ENCODE results near the gene PDE6A. TPM values are rescaled to one million over a fixed set of nuclear protein-coding genes. Genes with fewer than 3 reads are reported as not detected.

PDE6A gene
- total and polyA plus RNA-seq, 2 donors (not counting 3 experiments of a cell fraction or from before 2014, with no cell fraction given), result not detected

DNA sequence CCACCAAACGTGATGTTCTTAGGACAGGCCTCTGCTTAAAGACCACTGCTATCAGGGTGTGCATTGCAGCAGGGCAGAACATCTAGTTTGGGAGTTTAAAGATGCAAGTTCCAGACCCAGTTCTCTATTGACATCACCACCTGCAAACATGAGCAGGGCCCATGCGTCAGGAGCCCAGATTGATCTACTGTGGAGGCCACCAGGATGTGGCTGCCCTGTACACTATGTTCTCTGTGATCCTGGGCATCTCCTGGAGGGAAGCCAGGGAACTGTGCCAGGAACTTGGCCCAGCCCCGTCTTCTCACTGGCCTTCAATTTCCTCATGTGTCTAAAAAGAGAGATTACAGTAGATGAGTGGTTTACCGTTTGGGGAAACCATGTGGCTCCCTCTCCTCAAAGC lies 87.1 kb downstream of the PDE6A start:
- no peak overlapping the region for H3K4me3 ChIP-seq (replicated peaks in 1 of 3; ENCODE audit: insufficient read depth in 1 of 3, low read depth in 1 of 3, low read length in 3 of 3)
- H3K9ac ChIP-seq (replicated peaks; ENCODE audit: extremely low read depth, insufficient read depth, low read length), result no peak overlapping the region
- H3K27ac ChIP-seq (ENCODE audit: insufficient read depth, low read depth, low read length), result no peak overlapping the region
- peak; percentile 62 for DNase-seq (ENCODE audit: low read depth, low spot score)
- H3K9me1 ChIP-seq (replicated peaks; ENCODE audit: control insufficient read depth, extremely low read depth, insufficient read depth, low read length), result no peaks in the 10 kb centered on the region
- no peaks in the 10 kb centered on the region for H3K27me3 ChIP-seq (ENCODE audit: control insufficient read depth in 2 of 2, insufficient read depth in 2 of 2, low read length in 2 of 2)
- no peak for TF ChIP-seq MYC (IDR thresholded peaks at IDR 0.05; ENCODE audit: low read depth, low read length)
- peak; percentile 19 for TF ChIP-seq FOS (IDR thresholded peaks at IDR 0.05; ENCODE audit: borderline replicate concordance, insufficient read depth, low read length)
- TF ChIP-seq POLR2AphosphoS5 (IDR thresholded peaks at IDR 0.05; ENCODE audit: insufficient read depth, low read depth, low read length), result peak; percentile 59
- no peak for TF ChIP-seq JUN (IDR thresholded peaks at IDR 0.05; ENCODE audit: borderline replicate concordance, insufficient read depth, insufficient read length, low read depth)
- no peak for TF ChIP-seq POLR2A (IDR thresholded peaks at IDR 0.05; ENCODE audit: low read depth, low read length)
- no peak for TF ChIP-seq EZH2 (IDR thresholded peaks at IDR 0.05; ENCODE audit: borderline replicate concordance, low read depth, low read length, severe bottlenecking)
- TF ChIP-seq GATA2 (IDR thresholded peaks at IDR 0.05; ENCODE audit: insufficient read depth, insufficient read length, low read depth, low read length), result peak; percentile 39
- TF ChIP-seq CTCF (IDR thresholded peaks at IDR 0.05; ENCODE audit: extremely low read depth in 1 of 2, insufficient read depth in 1 of 2, low read depth in 1 of 2, low read length in 2 of 2), result no peak
- TF ChIP-seq, protein P1, sequence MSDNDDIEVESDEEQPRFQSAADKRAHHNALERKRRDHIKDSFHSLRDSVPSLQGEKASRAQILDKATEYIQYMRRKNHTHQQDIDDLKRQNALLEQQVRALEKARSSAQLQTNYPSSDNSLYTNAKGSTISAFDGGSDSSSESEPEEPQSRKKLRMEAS (IDR thresholded peaks at IDR 0.05; ENCODE audit: insufficient read depth, insufficient read length), result no peak
- no peak overlapping the region for H3K4me2 ChIP-seq (ENCODE audit: insufficient read depth, low read length)
- intact Hi-C loops (cut with micrococcal nuclease) (no loop called here), dilution Hi-C loops (cut with MboI; ENCODE audit: extremely low pct_ligation_motif_present, low sequenced_read_pairs) (no loop called here)
- ChIA-PET CTCF (interaction anchor here (1.0 to 16.3 kb wide), 4 partner anchors 9 to 134 kb away, joined by 3 to 295 read pairs (median 112); partner anchors contain the start of gene SLC26A2), POLR2A (no interaction called here)
- H4K20me1 ChIP-seq (replicated peaks; ENCODE audit: control insufficient read depth, extremely low read depth, insufficient read depth, low read length), result no peaks in the 10 kb centered on the region
- no TSS peak for BruUV-seq (replicated peaks)
- H3K79me2 ChIP-seq (ENCODE audit: control insufficient read depth, insufficient read depth, low read length), result no peaks in the 10 kb centered on the region
- no peak overlapping the region for H2AFZ ChIP-seq (ENCODE audit: low read depth, low read length)
- H3K4me1 ChIP-seq (ENCODE audit: control insufficient read depth, extremely low read depth, insufficient read depth, low read length), result peaks cover 12% of the 10 kb centered on the region
- no peaks in the 10 kb centered on the region for H3K9me3 ChIP-seq (replicated peaks; ENCODE audit: control insufficient read depth, insufficient read depth, low read length)
- peak; percentile 67 for FAIRE-seq
- no peaks in the 10 kb centered on the region for H3K36me3 ChIP-seq (ENCODE audit: control insufficient read depth in 2 of 2, extremely low read depth in 1 of 2, insufficient read depth in 2 of 2, low read length in 2 of 2)
